KMS-11 (cell line): ENCODE results near the gene ENOX1.

Source experiments
- H2AFZ ChIP-seq: fragments of 200-600 bp; sonication (generic); 2 replicates; pipeline ENCODE4 v1.6.1; 2016; ENCODE audit warnings: antibody characterized with exemption, mixed run types, low read depth
- H3K27ac ChIP-seq: fragments of 200-600 bp; sonication (generic); 2 replicates; pipeline ENCODE4 v1.6.1; 2016; ENCODE audit warnings: mild to moderate bottlenecking, mixed run types
- H3K27me3 ChIP-seq: fragments of 200-600 bp; sonication (generic); 2 replicates; pipeline ENCODE4 v1.6.1; 2017; ENCODE audit warnings: mild to moderate bottlenecking, low read depth, mixed run types, moderate library complexity; ENCODE audit not compliant: insufficient read depth
- H3K36me3 ChIP-seq: fragments of 200-600 bp; sonication (generic); 2 replicates; pipeline ENCODE4 v1.6.1; 2017; ENCODE audit warnings: mild to moderate bottlenecking, mixed run types; ENCODE audit not compliant: insufficient read depth
- H3K4me1 ChIP-seq: fragments of 200-600 bp; sonication (generic); 2 replicates; pipeline ENCODE4 v1.6.1; 2016; ENCODE audit warnings: mild to moderate bottlenecking, low read depth, mixed run types; ENCODE audit not compliant: poor library complexity, severe bottlenecking
- H3K4me2 ChIP-seq: fragments of 200-600 bp; sonication (generic); 2 replicates; pipeline ENCODE4 v1.7.0; 2016; ENCODE audit warnings: mild to moderate bottlenecking, mixed run types
- H3K4me3 ChIP-seq: fragments of 200-600 bp; sonication (generic); IDR thresholded peaks from 2 replicates; pipeline ENCODE4 v1.6.1; 2017; ENCODE audit warnings: low read depth, low read length, mixed read lengths; ENCODE audit not compliant: insufficient read depth
- H3K79me2 ChIP-seq: fragments of 200-600 bp; sonication (generic); 2 replicates; pipeline ENCODE4 v1.6.1; 2016; ENCODE audit warnings: low read depth, mixed run types; ENCODE audit not compliant: insufficient read depth
- H3K9ac ChIP-seq: fragments of 200-600 bp; sonication (generic); 2 replicates; pipeline ENCODE4 v1.6.1; 2016; ENCODE audit warnings: mild to moderate bottlenecking, mixed run types
- H4K20me1 ChIP-seq: fragments of 200-600 bp; sonication (generic); 2 replicates; pipeline ENCODE4 v1.6.1; 2016; ENCODE audit warnings: mild to moderate bottlenecking, mixed run types; ENCODE audit not compliant: insufficient read depth
- CTCF ChIP-seq: fragments of 200-600 bp; sonication (generic); conservative IDR thresholded peaks from 2 replicates; pipeline ENCODE4 v1.6.1; 2017; ENCODE audit warnings: low read depth, mild to moderate bottlenecking, antibody characterized with exemption, low read length, moderate library complexity, mixed read lengths

Gene ENOX1

GRCh38 chr13:43257765-43258164, 529.0 kb downstream of the ENOX1 start:
- no peak overlapping the region for H3K4me3 ChIP-seq
- H3K27ac ChIP-seq, result no peak overlapping the region
- H3K4me2 ChIP-seq, result no peak overlapping the region
- TF ChIP-seq CTCF, result no peak
- no peaks in the 10 kb centered on the region for H3K79me2 ChIP-seq
- no peaks in the 10 kb centered on the region for H3K27me3 ChIP-seq
- H4K20me1 ChIP-seq, result no peaks in the 10 kb centered on the region
- H2AFZ ChIP-seq, result no peak overlapping the region
- no peaks in the 10 kb centered on the region for H3K36me3 ChIP-seq
- no peaks in the 10 kb centered on the region for H3K4me1 ChIP-seq
- no peak overlapping the region for H3K9ac ChIP-seq

GRCh38 chr13:43251961-43252360, 534.8 kb downstream of the ENOX1 start:
- Histone ChIP-seq H4K20me1 (no peaks in the 10 kb centered on the region), H3K9ac (no peak overlapping the region), H3K79me2 (no peaks in the 10 kb centered on the region), H3K27ac (no peak overlapping the region), H3K36me3 (no peaks in the 10 kb centered on the region), H3K4me1 (no peaks in the 10 kb centered on the region), H3K4me3 (no peak overlapping the region), H3K27me3 (no peaks in the 10 kb centered on the region), H2AFZ (no peak overlapping the region), H3K4me2 (no peak overlapping the region)
- no peak for TF ChIP-seq CTCF

DNA sequence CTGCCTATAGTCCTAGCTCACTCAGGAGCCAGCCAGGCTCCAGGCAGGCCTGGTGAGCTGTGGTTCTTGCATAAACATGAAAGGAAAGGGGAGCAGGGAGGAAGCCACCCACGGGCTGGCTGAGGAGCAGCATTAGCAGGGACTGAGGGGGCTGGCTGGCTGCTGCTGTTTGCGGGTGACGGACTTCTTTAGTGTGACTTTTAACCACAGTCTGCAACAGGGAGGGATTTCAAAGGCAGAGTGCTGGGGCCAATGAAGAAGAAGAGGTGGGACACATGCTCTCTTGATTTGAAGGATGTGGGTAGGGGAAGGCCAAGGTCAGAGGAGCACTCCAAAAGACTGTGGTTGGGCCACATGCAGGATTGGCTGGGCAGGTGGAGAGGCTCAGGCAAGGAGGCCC, 540.4 kb downstream of the ENOX1 start:
- no peak for TF ChIP-seq CTCF
- H3K27ac ChIP-seq, result no peak overlapping the region
- H3K4me2 ChIP-seq, result no peak overlapping the region
- H3K36me3 ChIP-seq, result no peaks in the 10 kb centered on the region
- no peak overlapping the region for H2AFZ ChIP-seq
- H4K20me1 ChIP-seq, result no peaks in the 10 kb centered on the region
- H3K4me3 ChIP-seq, result no peak overlapping the region
- H3K27me3 ChIP-seq, result no peaks in the 10 kb centered on the region
- H3K4me1 ChIP-seq, result no peaks in the 10 kb centered on the region
- H3K79me2 ChIP-seq, result no peaks in the 10 kb centered on the region
- H3K9ac ChIP-seq, result no peak overlapping the region

- Histone ChIP-seq H3K4me2 (no peak overlapping the region), H3K9ac (no peak overlapping the region), H3K27me3 (no peaks in the 10 kb centered on the region), H3K36me3 (no peaks in the 10 kb centered on the region), H2AFZ (no peak overlapping the region), H3K4me3 (no peak overlapping the region), H3K27ac (no peak overlapping the region), H4K20me1 (no peaks in the 10 kb centered on the region), H3K4me1 (no peaks in the 10 kb centered on the region), H3K79me2 (no peaks in the 10 kb centered on the region)
- no peak for TF ChIP-seq CTCF
These were observed 541.3 kb downstream of the ENOX1 start for GRCh38 chr13:43245374-43245964.

- H2AFZ ChIP-seq, result no peak overlapping the region
- H3K27me3 ChIP-seq, result no peaks in the 10 kb centered on the region
- no peak overlapping the region for H3K4me2 ChIP-seq
- no peaks in the 10 kb centered on the region for H3K79me2 ChIP-seq
- TF ChIP-seq CTCF, result no peak
- no peaks in the 10 kb centered on the region for H3K4me1 ChIP-seq
- H4K20me1 ChIP-seq, result no peaks in the 10 kb centered on the region
- no peak overlapping the region for H3K27ac ChIP-seq
- H3K4me3 ChIP-seq, result no peak overlapping the region
- no peak overlapping the region for H3K9ac ChIP-seq
- no peaks in the 10 kb centered on the region for H3K36me3 ChIP-seq
These were observed 542.3 kb downstream of the ENOX1 start for GRCh38 chr13:43244481-43244880.
